Ishikawa (cell line): ENCODE measurements around the gene SPAG9.

ENCODE experiments used
- CEBPB ChIP-seq: IDR thresholded peaks from 2 replicates; pipeline ENCODE4 v1.6.1; 2012
- CREB1 ChIP-seq: IDR thresholded peaks from 2 replicates; pipeline ENCODE4 v1.6.1; 2012; ENCODE audit warnings: low read depth
- EGR1 ChIP-seq: IDR thresholded peaks from 2 replicates; pipeline ENCODE4 v1.6.1; 2012
- EP300 ChIP-seq: IDR thresholded peaks from 2 replicates; pipeline ENCODE4 v1.6.1; 2012; ENCODE audit warnings: borderline replicate concordance
- FOXM1 ChIP-seq: IDR thresholded peaks from 2 replicates; pipeline ENCODE4 v1.6.1; 2012; ENCODE audit warnings: low read depth, borderline replicate concordance
- MAX ChIP-seq: IDR thresholded peaks from 2 replicates; pipeline ENCODE4 v1.6.1; 2012
- NFIC ChIP-seq: IDR thresholded peaks from 2 replicates; pipeline ENCODE4 v1.6.1; 2012
- RAD21 ChIP-seq: IDR thresholded peaks from 2 replicates; pipeline ENCODE4 v1.6.1; 2012; ENCODE audit warnings: low read depth
- REST ChIP-seq: IDR thresholded peaks from 2 replicates; pipeline ENCODE4 v1.6.1; 2012; ENCODE audit warnings: low read depth, mild to moderate bottlenecking
- TAF1 ChIP-seq: IDR thresholded peaks from 2 replicates; pipeline ENCODE4 v1.6.1; 2012; ENCODE audit warnings: low read depth, mild to moderate bottlenecking
- TCF12 ChIP-seq: IDR thresholded peaks from 2 replicates; pipeline ENCODE4 v1.6.1; 2012; ENCODE audit warnings: low read depth
- TEAD4 ChIP-seq: IDR thresholded peaks from 2 replicates; pipeline ENCODE4 v1.6.1; 2012
- USF1 ChIP-seq: IDR thresholded peaks from 2 replicates; pipeline ENCODE4 v1.6.1; 2012
- YY1 ChIP-seq: IDR thresholded peaks from 2 replicates; pipeline ENCODE4 v1.6.1; 2012; ENCODE audit warnings: low read depth
- ZBTB7A ChIP-seq: IDR thresholded peaks from 2 replicates; pipeline ENCODE4 v1.6.1; 2012; ENCODE audit warnings: low read depth

Gene SPAG9

DNA sequence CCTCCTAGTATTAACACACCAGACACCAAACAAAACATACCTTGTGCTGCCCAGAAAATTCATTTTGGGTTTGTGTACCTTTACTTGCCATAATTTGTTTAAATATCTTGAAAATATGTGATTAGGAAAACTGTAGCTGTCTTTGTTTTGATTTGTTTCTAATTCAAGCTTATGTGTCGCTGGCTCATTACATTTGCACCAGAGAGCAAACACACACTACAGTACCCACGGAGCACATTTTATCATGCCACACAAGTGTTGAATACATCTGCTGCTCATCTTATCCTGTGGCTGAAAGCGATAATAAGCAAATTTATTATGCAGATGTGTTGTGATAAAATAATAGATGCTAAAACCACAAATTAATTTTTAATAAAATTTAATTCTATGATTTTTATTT, 63.1 kb downstream of the SPAG9 start:
- TF ChIP-seq CEBPB (no peak), TAF1 (no peak), CREB1 (no peak), EGR1 (no peak), REST (no peak), YY1 (no peak), EP300 (no peak), MAX (no peak), TEAD4 (no peak), TCF12 (no peak), USF1 (no peak), NFIC (no peak), FOXM1 (no peak), ZBTB7A (no peak), RAD21 (no peak)

GRCh38 chr17:51056813-51057510, 63.7 kb downstream of the SPAG9 start:
- TF ChIP-seq EP300 (no peak), RAD21 (peak; percentile 56; the same call in 1 of the 2 replicates)

DNA sequence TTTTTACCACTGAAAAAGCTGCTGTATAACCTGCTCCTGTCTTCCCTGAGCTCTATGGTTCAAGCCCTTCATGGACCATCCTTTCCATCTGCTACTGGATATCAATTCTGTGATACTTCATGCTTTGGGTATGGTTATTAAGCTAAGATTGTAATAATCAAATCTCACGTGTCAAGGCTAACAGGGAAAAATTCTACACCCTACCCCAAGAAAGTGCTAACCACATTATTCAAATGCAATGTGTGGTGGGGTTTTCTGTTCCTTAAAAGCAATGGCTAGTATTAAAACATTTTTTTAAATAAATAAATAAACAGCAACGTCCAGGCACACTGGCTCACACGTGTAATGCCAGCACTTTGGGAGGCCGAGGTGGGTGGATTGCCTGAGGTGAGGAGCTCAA, 65.9 kb downstream of the SPAG9 start:
- no peak for TF ChIP-seq FOXM1
- no peak for TF ChIP-seq TCF12
- no peak for TF ChIP-seq MAX
- TF ChIP-seq CREB1: no peak
- TF ChIP-seq TEAD4: no peak
- no peak for TF ChIP-seq USF1
- no peak for TF ChIP-seq EP300
- no peak for TF ChIP-seq ZBTB7A
- no peak for TF ChIP-seq YY1

GRCh38 chr17:51052235-51052634, 68.4 kb downstream of the SPAG9 start:
- TF ChIP-seq CREB1 (no peak), MAX (no peak)

- TF ChIP-seq ZBTB7A (no peak), EP300 (no peak), FOXM1 (no peak), TCF12 (no peak), USF1 (no peak), TAF1 (no peak), MAX (no peak), TEAD4 (no peak), NFIC (no peak), REST (no peak), RAD21 (no peak)
Observed at GRCh38 chr17:51050291-51051033, 70.2 kb downstream of the SPAG9 start.
